K562 (cell line): Measurements from ENCODE around the gene TIFAB. TPM values are rescaled to one million over a fixed set of nuclear protein-coding genes. Genes with fewer than 3 reads are reported as not detected.

Experiments used
- ATAC-seq: fragments of 200-7000 bp; cut with Tn5 transposase; 3 replicates; pipeline ENCODE4 v1.9.1; 2020; ENCODE audit warnings: moderate library complexity
- BruUV-seq: library from RNA; stranded (reverse); fragments of 400-500 nt; replicated peaks from 2 replicates; lab custom pipeline; 2021; lab: Mats Ljungman, UMichigan
- CTCF ChIA-PET: fragments of 300-600 bp; formaldehyde crosslinking; extraction: SDS; loops from one replicate; lab custom pipeline; 2021; ENCODE audit warnings: low intra/inter-chr PET ratio; lab: Yijun Ruan, JAX
- POLR2A ChIA-PET: fragments of 300-600, 350-650 bp; sonication (Branson Sonifier 250); formaldehyde crosslinking; extraction: SDS; loops from one replicate; lab custom pipeline; 2021; ENCODE audit warnings: antibody characterized with exemption, inconsistent platforms; lab: Yijun Ruan, JAX
- DNase-seq, 4 experiments: peaks; one replicate each; pipeline versions ENCODE4 v3.0.0 to v3.0.0-alpha.2; 2011 to 2018; ENCODE audit warnings: low spot score in 3 of 4, mixed read lengths in 3 of 4; ENCODE audit errors: extremely low read depth in 1 of 4
- FAIRE-seq: peaks from 2 replicates; lab custom pipeline; 2011; peaks lifted over from hg19 to GRCh38; lab: Jason Lieb, UNC
- H2AFZ ChIP-seq: 2 replicates; pipeline ENCODE4 v1.6.0; 2011; ENCODE audit warnings: low read depth, low read length, control low read depth, inconsistent platforms
- H3K27ac ChIP-seq: fragments of 200-600 bp; 3 replicates; pipeline ENCODE4 v1.8.0; 2011; ENCODE audit warnings: low read depth, mild to moderate bottlenecking, control low read depth, inconsistent platforms, low read length, moderate library complexity, mixed read lengths; ENCODE audit errors: extremely low read depth
- H3K27me3 ChIP-seq, 2 experiments: fragments of 300-600 bp in 1 of 2; 2 replicates in 1 of 2; 3 replicates in 1 of 2; pipeline versions ENCODE4 v1.6.0 to v1.8.0; 2011; ENCODE audit warnings: inconsistent platforms in 2 of 2, low read length in 2 of 2, mild to moderate bottlenecking in 1 of 2, mixed read lengths in 1 of 2, moderate library complexity in 1 of 2; ENCODE audit not compliant: control insufficient read depth in 2 of 2, insufficient read depth in 2 of 2
- H3K36me3 ChIP-seq: fragments of 300-600 bp; 3 replicates; pipeline ENCODE4 v1.8.0; 2011; ENCODE audit warnings: mild to moderate bottlenecking, low read length, inconsistent platforms; ENCODE audit not compliant: control insufficient read depth, insufficient read depth
- H3K4me1 ChIP-seq, 2 experiments: fragments of 200-600 bp in 1 of 2; replicated peaks in 1 of 2; 2 replicates in 1 of 2; 3 replicates in 1 of 2; pipeline versions ENCODE4 v1.5.1 to v1.8.0; 2011; ENCODE audit warnings: inconsistent platforms in 2 of 2, low read length in 2 of 2, mild to moderate bottlenecking in 1 of 2, mixed read lengths in 1 of 2, moderate library complexity in 1 of 2; ENCODE audit not compliant: control insufficient read depth in 2 of 2, insufficient read depth in 2 of 2
- H3K4me2 ChIP-seq: 2 replicates; pipeline ENCODE4 v1.6.1; 2011; ENCODE audit warnings: low read length, control low read depth, inconsistent platforms, mixed read lengths; ENCODE audit not compliant: insufficient read depth
- H3K4me3 ChIP-seq: fragments of 200-600 bp; sonication (generic), shearing (Covaris generic); 2 replicates; pipeline ENCODE4 v1.5.1; 2016; ENCODE audit warnings: control low read depth, inconsistent platforms
- H3K79me2 ChIP-seq: fragments of 200-600 bp; 3 replicates; pipeline ENCODE4 v1.8.0; 2011; ENCODE audit warnings: low read length, inconsistent platforms; ENCODE audit not compliant: control insufficient read depth, insufficient read depth
- H3K9ac ChIP-seq, 2 experiments: 2 replicates each; pipeline versions ENCODE4 v1.6.0 to v1.6.1; 2011; ENCODE audit warnings: low read depth in 2 of 2, low read length in 2 of 2, control low read depth in 1 of 2, inconsistent platforms in 1 of 2, mild to moderate bottlenecking in 1 of 2, mixed read lengths in 1 of 2; ENCODE audit not compliant: insufficient read depth in 1 of 2
- H3K9me1 ChIP-seq: one replicate; pipeline ENCODE4 v1.6.0; 2011; ENCODE audit warnings: inconsistent platforms, mild to moderate bottlenecking, low read length, moderate library complexity; ENCODE audit not compliant: control insufficient read depth, insufficient read depth
- H3K9me3 ChIP-seq: replicated peaks from 2 replicates; pipeline ENCODE4 v1.5.1; 2011; ENCODE audit warnings: low read depth, low read length, inconsistent platforms; ENCODE audit not compliant: control insufficient read depth, insufficient read depth
- H4K20me1 ChIP-seq: replicated peaks from 2 replicates; pipeline ENCODE4 v1.6.1; 2011; ENCODE audit warnings: low read length, inconsistent platforms, mixed read lengths; ENCODE audit not compliant: control insufficient read depth, insufficient read depth
- DPF2 ChIP-seq: fragments of 450-650 bp; IDR thresholded peaks from 2 replicates; pipeline ENCODE4 v1.6.1; 2016
- FOS ChIP-seq: IDR thresholded peaks from 3 replicates; pipeline ENCODE4 v1.6.1; 2011; ENCODE audit not compliant: insufficient read length; ENCODE audit errors: extremely low read depth
- GABPA ChIP-seq: fragments of 200-800 bp; sonication (Bioruptor generic); conservative IDR thresholded peaks from 2 replicates; pipeline ENCODE4 v1.6.1; 2016; ENCODE audit warnings: low read depth, missing genetic modification characterization, missing compliant biosample characterization
- JUND ChIP-seq, 2 experiments: IDR thresholded peaks; 2 replicates in 1 of 2; 3 replicates in 1 of 2; pipeline ENCODE4 v1.6.1; 2011; ENCODE audit warnings: borderline replicate concordance in 2 of 2, low read depth in 2 of 2, low read length in 2 of 2, improper control_type of control experiment in 1 of 2, missing biosample characterization in 1 of 2, missing genetic modification characterization in 1 of 2, missing genetic modification reagents in 1 of 2
- MAFF ChIP-seq: IDR thresholded peaks from 2 replicates; pipeline ENCODE4 v1.6.1; 2012; ENCODE audit warnings: low read length, improper control_type of control experiment
- SMARCA4 ChIP-seq: fragments of 450-650 bp; IDR thresholded peaks from 2 replicates; pipeline ENCODE4 v1.6.1; 2016
- TFAM ChIP-seq: fragments of 250-450 bp; sonication (Bioruptor Pico); conservative IDR thresholded peaks from 2 replicates; pipeline ENCODE4 v1.5.0; 2021; ENCODE audit warnings: mild to moderate bottlenecking, moderate library complexity
- ZNF41 ChIP-seq: fragments of 250-450 bp; sonication (Bioruptor Pico); conservative IDR thresholded peaks from 2 replicates; pipeline ENCODE4 v1.4.0; 2020; ENCODE audit warnings: mild to moderate bottlenecking
- ZNF766 ChIP-seq: fragments of 200-800 bp; sonication (Bioruptor generic); conservative IDR thresholded peaks from 2 replicates; pipeline ENCODE4 v1.6.1; 2016; ENCODE audit warnings: missing genetic modification characterization, missing compliant biosample characterization
- in situ Hi-C: fragments of 300-500 bp; cut with MboI; formaldehyde crosslinking; loops from 4 replicates; pipeline ENCODE4 v1.15.0; 2018; ENCODE audit warnings: inconsistent platforms, mixed read lengths
- intact Hi-C: fragments of 100-400 bp; cut with micrococcal nuclease; formaldehyde crosslinking; loops from 2 replicates; pipeline ENCODE4 v1.14.2; 2022
- polyA plus RNA-seq, 8 experiments: library from polyadenylated mRNA; depleted of rRNA in 4 of 8; stranded (reverse) in 5 of 8; unstranded in 3 of 8; fragments of >200 nt; fragmentation: Nextera tagmentation in 2 of 8; fragmentation: Illumina TruSeq in 1 of 8; extraction: Ambion mirVana in 2 of 8; extraction: Trizol in 1 of 8; gene quantifications; 2 replicates each; pipeline versions ENCODE4 v1.2.1 to v1.2.3, GENCODE V29; 2011 to 2014; ENCODE audit warnings: inconsistent platforms in 1 of 8, missing spikeins in 1 of 8
- total RNA-seq, 7 experiments: library from RNA; depleted of rRNA in 6 of 7; stranded (reverse); fragments of >200 nt in 6 of 7; fragmentation: Illumina TruSeq in 2 of 7; extraction: Trizol in 2 of 7; gene quantifications; 2 replicates each; pipeline versions ENCODE4 v1.2.1 to v1.2.3, GENCODE V29; 2011 to 2021; ENCODE audit warnings: low replicate concordance in 1 of 7

Gene TIFAB
- total and polyA plus RNA-seq, 9 of the 15 experiments (the other 6 are each of a cell fraction or from before 2014, with no cell fraction given) = not detected

DNA sequence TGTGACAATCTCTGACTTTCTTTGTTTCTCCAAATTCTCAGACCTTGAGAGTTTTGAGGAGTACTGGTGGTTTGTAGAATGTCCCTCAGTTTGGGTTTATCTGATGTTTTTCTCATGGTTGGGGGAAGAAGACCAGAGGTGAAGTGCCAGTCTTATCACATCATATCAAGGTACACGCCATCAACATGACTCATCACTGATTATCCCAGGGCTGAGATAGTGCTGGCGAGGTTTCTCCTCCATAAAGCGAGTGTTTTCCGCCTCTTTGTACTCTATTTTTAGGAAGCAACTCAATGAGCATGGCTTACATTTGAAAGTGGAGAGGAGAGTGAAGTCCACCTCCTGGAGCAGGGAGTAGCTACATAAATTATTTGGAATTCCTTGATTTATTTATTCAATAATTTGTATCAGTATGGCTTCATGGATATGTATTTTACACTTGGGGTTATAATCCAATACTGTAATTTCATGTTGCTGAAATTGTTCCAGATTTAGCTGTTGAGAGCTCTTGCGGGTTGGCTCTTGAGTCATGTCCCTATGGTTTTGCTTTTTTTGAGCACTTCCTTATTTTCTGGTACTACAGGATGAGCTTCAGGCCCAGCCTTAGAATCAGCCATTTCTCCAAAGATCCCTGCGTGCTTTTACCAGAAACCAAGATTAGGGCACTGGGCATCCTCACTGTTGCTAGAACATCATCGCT, 28.9 kb downstream of the TIFAB start (continued):
- TF ChIP-seq FOS = peak; percentile 27
- peak; percentile 97 for TF ChIP-seq ZNF766 (CRISPR knock-in tag)
- peak; percentile 72; the same call in 1 of the 2 replicates for TF ChIP-seq SMARCA4
- peak; percentile 73 for TF ChIP-seq DPF2
- TF ChIP-seq MAFF = peak; percentile 27; the same call in 1 of the 2 replicates
- peak; percentile 92 for TF ChIP-seq JUND (IDR thresholded peaks at IDR 0.05; ENCODE audit: borderline replicate concordance, low read depth, low read length)
- peak; percentile 93; the same call in 2 of the 3 replicates for TF ChIP-seq JUND (tag; IDR thresholded peaks at IDR 0.05; ENCODE audit: borderline replicate concordance, low read depth, low read length)
- TF ChIP-seq, all 486 proteins: peak for 20

DNA sequence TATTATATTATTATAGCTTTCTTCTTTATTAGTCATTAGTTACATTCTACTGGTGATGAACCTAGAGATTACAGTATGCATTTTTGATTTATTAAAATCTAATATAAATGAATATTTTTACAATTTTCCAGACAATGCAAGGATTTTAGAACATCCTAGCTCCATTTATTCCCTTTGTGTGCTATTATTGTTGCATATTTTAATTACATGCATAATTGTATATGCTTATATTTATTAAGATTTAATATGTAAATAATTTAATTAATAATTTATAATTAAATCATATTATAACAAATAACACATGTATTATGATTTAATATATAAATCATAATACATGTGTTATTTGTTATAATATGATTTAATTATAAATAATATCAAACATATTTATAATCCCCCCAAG, 29.7 kb downstream of the TIFAB start:
- FAIRE-seq (no peak), ATAC-seq (no peak), DNase-seq (no peak)
- Histone ChIP-seq H3K4me1 (peaks cover 0 to 11% of the 10 kb centered on the region in 2 experiments; a peak in 3 of 5 replicates), H3K27me3 (no peaks in the 10 kb centered on the region), H3K79me2 (no peaks in the 10 kb centered on the region), H3K9me3 (no peaks in the 10 kb centered on the region), H2AFZ (no peak overlapping the region), H3K4me2 (no peak overlapping the region), H3K36me3 (no peaks in the 10 kb centered on the region), H3K9ac (no peak overlapping the region), H3K4me3 (no peak overlapping the region), H3K27ac (no peak overlapping the region), H3K9me1 (no peaks in the 10 kb centered on the region), H4K20me1 (no peaks in the 10 kb centered on the region)
- ChIA-PET CTCF (no interaction called here), POLR2A (no interaction called here)
- BruUV-seq = no TSS peak
- intact Hi-C loops = loop anchor here (10.0 kb wide), 1 partner anchor 218 kb away; no protein-coding TSS in a partner anchor
- TF ChIP-seq ZNF41 (CRISPR knock-in tag) = no peak
- TF ChIP-seq GABPA = no peak
- TF ChIP-seq TFAM (CRISPR knock-in tag) = no peak
- in situ Hi-C loops = no loop called here
